T-helper 2 cell treated with Interferon-gamma antibody and Interleukin-4, amounts not matched to agents 5 μg/mL and 100 μg/mL, for 36 hours (primary cell): ENCODE data around the gene FST.

Experiments used
- DNase-seq: peaks from one replicate; pipeline ENCODE4 v3.0.0; 2021; ENCODE audit warnings: low spot score
- H3K27ac Mint-ChIP-seq: one replicate; pipeline ENCODE4 v1.8.0; 2021; ENCODE audit warnings: mild to moderate bottlenecking, mixed read lengths
- H3K27me3 Mint-ChIP-seq: one replicate; pipeline ENCODE4 v1.8.0; 2021; ENCODE audit warnings: low read depth, mixed read lengths
- H3K36me3 Mint-ChIP-seq: one replicate; pipeline ENCODE4 v1.8.0; 2021; ENCODE audit warnings: low read depth, mixed read lengths
- H3K4me1 Mint-ChIP-seq: one replicate; pipeline ENCODE4 v1.8.0; 2021; ENCODE audit warnings: low read depth, mixed read lengths
- H3K4me3 Mint-ChIP-seq: one replicate; pipeline ENCODE4 v1.8.0; 2022; ENCODE audit warnings: mild to moderate bottlenecking, moderate library complexity, mixed read lengths
- H3K9me3 Mint-ChIP-seq: one replicate; pipeline ENCODE4 v1.8.0; 2021; ENCODE audit warnings: mixed read lengths

Gene FST

DNA sequence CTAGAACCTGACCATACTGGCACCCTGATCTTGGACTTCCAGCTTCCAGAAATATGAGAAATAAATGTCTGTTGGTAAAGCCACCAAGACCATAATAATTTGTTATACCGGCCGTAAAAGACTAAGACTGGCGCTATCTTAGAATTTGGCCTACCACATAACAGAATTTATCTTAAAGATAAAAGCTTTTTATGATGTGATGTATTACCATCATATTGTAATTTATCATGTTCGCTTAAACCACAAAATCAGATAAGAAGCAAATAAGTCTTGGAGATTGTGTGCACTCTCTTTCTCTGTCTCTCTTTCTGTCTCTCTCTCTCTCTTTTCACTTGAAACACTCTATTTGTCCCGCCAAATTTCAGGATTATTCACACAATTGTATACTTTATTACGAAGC is 35.6 kb downstream of the FST start:
- Mint-ChIP-seq H3K36me3 (no peaks in the 10 kb centered on the region), H3K27me3 (no peaks in the 10 kb centered on the region), H3K4me3 (no peak overlapping the region), H3K27ac (no peak overlapping the region), H3K9me3 (no peaks in the 10 kb centered on the region), H3K4me1 (no peaks in the 10 kb centered on the region)
- DNase-seq = no peak

GRCh38 chr5:53520813-53521212 is 40.4 kb downstream of the FST start:
- Mint-ChIP-seq H3K9me3 (no peaks in the 10 kb centered on the region), H3K27ac (no peak overlapping the region), H3K36me3 (no peaks in the 10 kb centered on the region), H3K4me1 (no peaks in the 10 kb centered on the region), H3K4me3 (no peak overlapping the region), H3K27me3 (no peaks in the 10 kb centered on the region)
- no peak for DNase-seq
